Mucosa of rectum (tissue), 2 donors: Measurements from ENCODE around the gene BCL2A1.
"Not testable (repeated sequence)": the region's sequence is repeated elsewhere in the genome, so short reads cannot be mapped to it uniquely, and the experiment has no call there.

ENCODE experiments used
- H3K27ac ChIP-seq, 2 donors: one replicate each; pipeline ENCODE4 v1.7.0; 2013; ENCODE audit warnings: inconsistent platforms in 2 of 2, low read depth in 2 of 2, low read length in 2 of 2
- H3K27me3 ChIP-seq, 2 donors: one replicate each; pipeline ENCODE4 v1.7.0; 2013; ENCODE audit warnings: low read length in 2 of 2; ENCODE audit not compliant: control insufficient read depth in 2 of 2, insufficient read depth in 2 of 2
- H3K36me3 ChIP-seq, 2 donors: one replicate each; pipeline ENCODE4 v1.7.0; 2013; ENCODE audit warnings: low read length in 2 of 2; ENCODE audit not compliant: control insufficient read depth in 2 of 2, insufficient read depth in 2 of 2
- H3K4me1 ChIP-seq, 2 donors: one replicate each; pipeline ENCODE4 v1.7.0; 2013; ENCODE audit warnings: low read length in 2 of 2, mild to moderate bottlenecking in 1 of 2; ENCODE audit not compliant: control insufficient read depth in 2 of 2, insufficient read depth in 2 of 2
- H3K4me3 ChIP-seq, 2 donors: one replicate each; pipeline ENCODE4 v1.7.0; 2013; ENCODE audit warnings: low read length in 2 of 2
- H3K9ac ChIP-seq, 2 donors: one replicate each; pipeline ENCODE4 v1.7.0; 2013; ENCODE audit warnings: low read length in 2 of 2, low read depth in 1 of 2, mild to moderate bottlenecking in 1 of 2
- H3K9me3 ChIP-seq, 2 donors: one replicate each; pipeline ENCODE4 v1.7.0; 2013; ENCODE audit warnings: low read length in 2 of 2; ENCODE audit not compliant: control insufficient read depth in 2 of 2
- donor health status: healthy.
- donor health status: Normal muscosa, but diverticular disease.

Gene BCL2A1

DNA sequence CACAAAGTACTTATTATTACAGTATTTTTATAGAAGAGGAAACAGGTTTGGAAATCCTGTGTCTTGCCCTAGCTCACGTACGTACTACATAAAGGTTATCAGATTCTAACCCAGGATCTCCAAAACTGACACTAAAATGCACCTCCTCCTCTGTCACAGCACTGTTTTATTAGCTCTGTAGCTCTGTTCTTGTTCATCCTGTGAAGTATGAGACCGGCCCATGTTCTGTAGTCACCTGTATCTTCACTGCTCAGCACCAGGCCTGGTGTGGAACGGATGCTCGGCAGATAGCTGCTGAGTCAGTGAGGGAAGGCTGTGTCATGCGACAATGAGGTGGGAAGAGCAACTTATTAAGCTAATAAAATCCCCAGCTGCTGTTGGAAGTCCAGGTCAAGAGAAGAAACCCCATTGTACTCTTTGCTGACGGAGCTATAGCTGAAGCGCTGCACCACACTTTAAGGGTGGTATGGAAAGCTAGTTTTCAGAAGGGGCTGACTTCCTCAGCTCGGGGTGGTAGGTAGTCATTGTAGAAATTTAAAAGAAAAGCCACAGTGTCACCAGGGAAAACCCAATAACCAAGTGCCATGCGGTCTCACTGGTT lies 22.8 kb downstream of the BCL2A1 start:
- H3K27me3 ChIP-seq, result no peaks in the 10 kb centered on the region
- no peak overlapping the region for H3K27ac ChIP-seq

GRCh38 chr15:79947009-79947408 lies 24.0 kb downstream of the BCL2A1 start:
- Histone ChIP-seq H3K9ac (no peak overlapping the region), H3K27ac (no peak overlapping the region), H3K4me3 (no peak overlapping the region), H3K27me3 (no peaks in the 10 kb centered on the region), H3K4me1 (no peaks in the 10 kb centered on the region), H3K36me3 (no peaks in the 10 kb centered on the region), H3K9me3 (no peaks in the 10 kb centered on the region)

More for the DNA sequence above, 22.8 kb downstream of the BCL2A1 start:
- H3K36me3 ChIP-seq, result no peaks in the 10 kb centered on the region
- H3K9ac ChIP-seq, result no peak overlapping the region
- H3K4me3 ChIP-seq, result no peak overlapping the region
- H3K9me3 ChIP-seq, result no peaks in the 10 kb centered on the region
- no peaks in the 10 kb centered on the region for H3K4me1 ChIP-seq

DNA sequence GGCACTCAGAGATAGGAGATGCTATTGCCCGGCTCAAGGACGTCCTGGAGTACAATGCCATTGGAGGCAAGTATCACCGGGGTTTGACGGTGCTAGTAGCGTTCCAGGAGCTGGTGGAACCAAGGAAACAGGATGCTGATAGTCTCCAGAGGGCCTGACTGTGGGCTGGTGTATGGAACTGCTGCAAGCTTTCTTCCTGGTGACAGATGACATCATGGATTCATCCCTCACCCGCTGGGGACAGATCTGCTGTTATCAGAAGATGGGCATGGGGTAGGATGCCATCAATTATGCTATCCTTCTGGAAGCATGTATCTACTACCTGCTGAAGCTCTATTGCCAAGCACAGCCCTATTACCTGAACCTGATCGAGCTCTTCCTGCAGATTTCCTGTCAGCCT lies 26.4 kb downstream of the BCL2A1 start:
- H3K27ac ChIP-seq, result no peak overlapping the region
- H3K9ac ChIP-seq, result no peak overlapping the region
- no peak overlapping the region for H3K4me3 ChIP-seq
- H3K36me3 ChIP-seq, result no peaks in the 10 kb centered on the region
- H3K9me3 ChIP-seq, result no peaks in the 10 kb centered on the region
- no peaks in the 10 kb centered on the region for H3K27me3 ChIP-seq
- H3K4me1 ChIP-seq, result no peaks in the 10 kb centered on the region

DNA sequence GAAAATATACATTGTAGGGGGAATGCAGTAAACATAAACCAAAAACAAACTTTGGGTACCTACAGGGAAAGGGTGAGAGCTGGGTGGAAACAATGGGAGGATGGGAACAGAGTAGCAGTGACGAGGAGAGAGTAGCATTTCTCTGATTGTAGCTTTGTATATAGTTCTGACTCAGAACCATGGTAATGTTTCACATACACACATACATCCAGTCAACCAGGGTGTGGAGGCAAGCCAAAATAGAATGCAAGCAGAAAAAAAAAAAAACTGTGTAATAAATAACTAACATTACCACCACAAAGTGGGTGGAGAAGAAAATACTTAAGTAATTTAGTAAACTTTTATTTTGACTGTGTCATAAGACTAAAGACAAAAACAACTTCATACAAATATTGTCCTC lies 27.2 kb downstream of the BCL2A1 start:
- H3K27me3 ChIP-seq, result no peaks in the 10 kb centered on the region
- no peak overlapping the region for H3K9ac ChIP-seq
- no peak overlapping the region for H3K27ac ChIP-seq
- H3K4me1 ChIP-seq, result no peaks in the 10 kb centered on the region
- H3K36me3 ChIP-seq, result no peaks in the 10 kb centered on the region
- H3K4me3 ChIP-seq, result no peak overlapping the region
- H3K9me3 ChIP-seq, result no peaks in the 10 kb centered on the region

- H3K27ac ChIP-seq, result no peak overlapping the region
- no peak overlapping the region for H3K9ac ChIP-seq
- no peaks in the 10 kb centered on the region for H3K27me3 ChIP-seq
- H3K4me3 ChIP-seq, result no peak overlapping the region
- H3K4me1 ChIP-seq, result no peaks in the 10 kb centered on the region
- no peaks in the 10 kb centered on the region for H3K36me3 ChIP-seq
- no peaks in the 10 kb centered on the region for H3K9me3 ChIP-seq
Measured at GRCh38 chr15:79942741-79943481, 28.1 kb downstream of the BCL2A1 start.

- no peaks in the 10 kb centered on the region for H3K9me3 ChIP-seq
- no peaks in the 10 kb centered on the region for H3K4me1 ChIP-seq
- no peaks in the 10 kb centered on the region for H3K36me3 ChIP-seq
- H3K27me3 ChIP-seq, result no peaks in the 10 kb centered on the region
- H3K4me3 ChIP-seq, result no peak overlapping the region
- H3K9ac ChIP-seq, result no peak overlapping the region
- H3K27ac ChIP-seq, result no peak overlapping the region
Measured at GRCh38 chr15:79939399-79939798, 31.6 kb downstream of the BCL2A1 start.

GRCh38 chr15:79938143-79938542 lies 32.9 kb downstream of the BCL2A1 start:
- Histone ChIP-seq H3K36me3 (no peaks in the 10 kb centered on the region), H3K27ac (no peak overlapping the region), H3K9ac (no peak overlapping the region), H3K27me3 (no peaks in the 10 kb centered on the region), H3K4me1 (no peaks in the 10 kb centered on the region), H3K4me3 (no peak overlapping the region), H3K9me3 (no peaks in the 10 kb centered on the region)

DNA sequence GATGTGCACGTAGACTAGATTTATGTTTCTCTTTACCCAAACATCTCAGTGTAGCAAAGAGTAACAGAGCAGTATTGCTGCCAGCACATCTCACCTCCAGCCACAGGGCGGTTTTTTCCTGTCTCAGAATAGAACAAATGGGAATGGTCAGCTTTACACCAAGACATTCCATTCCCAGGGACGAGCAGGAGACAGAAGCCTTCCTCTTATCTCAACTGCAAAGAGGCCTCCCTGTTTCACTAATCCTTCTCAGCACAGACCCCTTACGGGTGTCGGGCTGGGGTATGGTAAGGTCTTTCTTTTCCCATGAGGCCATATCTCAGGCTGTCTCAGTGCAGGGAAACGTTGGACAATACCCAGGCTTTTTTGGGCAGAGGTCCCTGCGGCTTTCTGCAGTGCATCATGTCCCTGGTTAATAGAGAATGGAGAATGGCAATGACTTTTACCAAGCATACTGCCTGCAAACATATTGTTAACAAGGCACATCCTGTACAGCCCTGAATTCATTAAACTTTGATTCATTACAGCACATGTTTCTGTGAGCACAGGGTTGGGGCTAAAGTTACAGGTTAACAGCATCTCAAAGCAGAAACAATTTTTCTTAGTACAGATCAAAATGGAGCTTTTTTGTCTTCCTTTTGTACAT lies 35.3 kb downstream of the BCL2A1 start:
- H3K4me1 ChIP-seq, H3K27ac ChIP-seq, H3K36me3 ChIP-seq, H3K4me3 ChIP-seq, H3K9ac ChIP-seq, H3K9me3 ChIP-seq, H3K27me3 ChIP-seq: not testable (repeated sequence)

- H3K27me3 ChIP-seq, result peaks cover 0 to 3% of the 10 kb centered on the region in 2 donors
- no peak overlapping the region for H3K27ac ChIP-seq
- no peaks in the 10 kb centered on the region for H3K4me1 ChIP-seq
- H3K4me3 ChIP-seq, result no peak overlapping the region
- H3K9me3 ChIP-seq, result no peaks in the 10 kb centered on the region
- H3K36me3 ChIP-seq, result no peaks in the 10 kb centered on the region
- H3K9ac ChIP-seq, result no peak overlapping the region
Measured at GRCh38 chr15:79933231-79933630, 37.8 kb downstream of the BCL2A1 start.

DNA sequence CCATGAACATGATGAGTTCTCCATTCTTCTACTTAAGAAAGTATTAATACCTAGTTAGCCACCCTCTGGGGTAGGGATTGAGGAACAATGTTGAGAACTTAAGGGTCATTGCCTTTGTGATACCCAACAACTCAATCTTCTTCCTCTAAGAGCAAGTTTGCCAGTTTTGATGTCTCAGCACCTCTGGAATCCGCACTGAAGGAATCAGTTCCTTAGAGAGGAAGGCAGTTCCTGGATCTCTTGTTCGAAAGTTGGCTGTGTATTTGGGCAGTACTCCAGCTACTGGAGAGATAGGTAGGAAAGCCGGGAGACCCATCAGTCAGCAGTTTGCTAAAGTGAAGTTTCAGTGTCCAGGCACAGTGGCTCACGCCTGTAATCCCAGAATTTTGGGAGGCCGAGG lies 38.5 kb downstream of the BCL2A1 start:
- no peak overlapping the region for H3K27ac ChIP-seq
- peaks cover 0 to 3% of the 10 kb centered on the region in 2 donors for H3K27me3 ChIP-seq
- H3K4me1 ChIP-seq, result no peaks in the 10 kb centered on the region
- H3K4me3 ChIP-seq, result no peak overlapping the region
- no peak overlapping the region for H3K9ac ChIP-seq
- no peaks in the 10 kb centered on the region for H3K9me3 ChIP-seq
- no peaks in the 10 kb centered on the region for H3K36me3 ChIP-seq
